Activated naive CD4-positive, alpha-beta T cell treated with anti-CD3 and anti-CD28 coated beads, Interleukin-2, amount 50 U/mL, for 24 hours (primary cell): ENCODE results near the gene TRIM46.

Experiments used
- H3K27ac Mint-ChIP-seq: one replicate; pipeline ENCODE4 v1.8.0; 2021; ENCODE audit warnings: mild to moderate bottlenecking, mixed read lengths
- H3K27me3 Mint-ChIP-seq: one replicate; pipeline ENCODE4 v1.8.0; 2021; ENCODE audit warnings: mixed read lengths
- H3K36me3 Mint-ChIP-seq: one replicate; pipeline ENCODE4 v1.8.0; 2021; ENCODE audit warnings: mixed read lengths
- H3K4me1 Mint-ChIP-seq: one replicate; pipeline ENCODE4 v1.8.0; 2021; ENCODE audit warnings: mixed read lengths
- H3K4me3 Mint-ChIP-seq: one replicate; pipeline ENCODE4 v1.8.0; 2021; ENCODE audit warnings: mild to moderate bottlenecking, mixed read lengths
- H3K9me3 Mint-ChIP-seq: one replicate; pipeline ENCODE4 v1.8.0; 2021; ENCODE audit warnings: mixed read lengths

Gene TRIM46

GRCh38 chr1:155175927-155176371, 2.3 kb downstream of the TRIM46 start:
- Mint-ChIP-seq H3K27ac (no peak overlapping the region), H3K4me1 (peaks cover 35% of the 10 kb centered on the region), H3K4me3 (no peak overlapping the region), H3K27me3 (no peaks in the 10 kb centered on the region), H3K9me3 (no peaks in the 10 kb centered on the region), H3K36me3 (peaks cover 6% of the 10 kb centered on the region)

- H3K4me1 Mint-ChIP-seq = peaks cover 35% of the 10 kb centered on the region
- peak overlapping the region; percentile 61 for H3K4me3 Mint-ChIP-seq
Observed at GRCh38 chr1:155176544-155177071, 3.0 kb downstream of the TRIM46 start.

GRCh38 chr1:155177192-155177917, 3.7 kb downstream of the TRIM46 start:
- Mint-ChIP-seq H3K9me3 (no peaks in the 10 kb centered on the region), H3K27ac (no peak overlapping the region), H3K27me3 (no peaks in the 10 kb centered on the region), H3K4me3 (no peak overlapping the region), H3K36me3 (peaks cover 3% of the 10 kb centered on the region), H3K4me1 (peaks cover 28% of the 10 kb centered on the region)

More at GRCh38 chr1:155176544-155177071, 3.0 kb downstream of the TRIM46 start:
- Mint-ChIP-seq H3K36me3 (peaks cover 6% of the 10 kb centered on the region), H3K27me3 (no peaks in the 10 kb centered on the region), H3K27ac (peak overlapping the region; percentile 47), H3K9me3 (no peaks in the 10 kb centered on the region)

GRCh38 chr1:155177918-155178281, 4.3 kb downstream of the TRIM46 start:
- H3K4me3 Mint-ChIP-seq = no peak overlapping the region
- H3K4me1 Mint-ChIP-seq = peaks cover 28% of the 10 kb centered on the region
- H3K27me3 Mint-ChIP-seq = no peaks in the 10 kb centered on the region
- H3K36me3 Mint-ChIP-seq = peaks cover 3% of the 10 kb centered on the region
- H3K9me3 Mint-ChIP-seq = no peaks in the 10 kb centered on the region
- H3K27ac Mint-ChIP-seq = no peak overlapping the region

- Mint-ChIP-seq H3K4me3 (no peak overlapping the region), H3K36me3 (peaks cover 7% of the 10 kb centered on the region), H3K9me3 (no peaks in the 10 kb centered on the region), H3K27me3 (no peaks in the 10 kb centered on the region), H3K27ac (no peak overlapping the region), H3K4me1 (peaks cover 22% of the 10 kb centered on the region)
Observed at GRCh38 chr1:155178441-155179111, 4.9 kb downstream of the TRIM46 start.

- Mint-ChIP-seq H3K9me3 (no peaks in the 10 kb centered on the region), H3K4me3 (no peak overlapping the region), H3K27me3 (no peaks in the 10 kb centered on the region), H3K4me1 (peaks cover 15% of the 10 kb centered on the region), H3K27ac (no peak overlapping the region), H3K36me3 (peaks cover 8% of the 10 kb centered on the region)
Observed at GRCh38 chr1:155179112-155180031, 5.7 kb downstream of the TRIM46 start.

GRCh38 chr1:155181371-155182051, 7.9 kb downstream of the TRIM46 start:
- Mint-ChIP-seq H3K27me3 (no peaks in the 10 kb centered on the region), H3K4me3 (no peak overlapping the region), H3K36me3 (peaks cover 8% of the 10 kb centered on the region), H3K4me1 (peaks cover 5% of the 10 kb centered on the region), H3K9me3 (no peaks in the 10 kb centered on the region), H3K27ac (no peak overlapping the region)

GRCh38 chr1:155182052-155182550, 8.5 kb downstream of the TRIM46 start:
- Mint-ChIP-seq H3K27me3 (no peaks in the 10 kb centered on the region), H3K36me3 (peaks cover 8% of the 10 kb centered on the region), H3K9me3 (no peaks in the 10 kb centered on the region), H3K4me1 (no peaks in the 10 kb centered on the region), H3K4me3 (no peak overlapping the region), H3K27ac (peak overlapping the region; percentile 35)

- H3K36me3 Mint-ChIP-seq = peaks cover 7% of the 10 kb centered on the region
- no peak overlapping the region for H3K4me3 Mint-ChIP-seq
- H3K4me1 Mint-ChIP-seq = peaks cover 5% of the 10 kb centered on the region
- H3K27me3 Mint-ChIP-seq = no peaks in the 10 kb centered on the region
- H3K27ac Mint-ChIP-seq = no peak overlapping the region
- H3K9me3 Mint-ChIP-seq = no peaks in the 10 kb centered on the region
Observed at GRCh38 chr1:155183775-155184221, 10.1 kb downstream of the TRIM46 start.

GRCh38 chr1:155184351-155184811, 10.7 kb downstream of the TRIM46 start:
- Mint-ChIP-seq H3K9me3 (no peaks in the 10 kb centered on the region), H3K4me3 (no peak overlapping the region), H3K36me3 (peaks cover 4% of the 10 kb centered on the region), H3K27me3 (no peaks in the 10 kb centered on the region), H3K27ac (no peak overlapping the region), H3K4me1 (peaks cover 5% of the 10 kb centered on the region)

GRCh38 chr1:155184835-155185782, 11.5 kb downstream of the TRIM46 start:
- no peaks in the 10 kb centered on the region for H3K9me3 Mint-ChIP-seq
- H3K4me1 Mint-ChIP-seq = peaks cover 5% of the 10 kb centered on the region
- no peaks in the 10 kb centered on the region for H3K27me3 Mint-ChIP-seq
- H3K27ac Mint-ChIP-seq = no peak overlapping the region
- H3K4me3 Mint-ChIP-seq = no peak overlapping the region
- peaks cover 4% of the 10 kb centered on the region for H3K36me3 Mint-ChIP-seq

GRCh38 chr1:155185783-155186066, 12.1 kb downstream of the TRIM46 start:
- H3K27ac Mint-ChIP-seq = no peak overlapping the region
- H3K36me3 Mint-ChIP-seq = peaks cover 4% of the 10 kb centered on the region
- no peak overlapping the region for H3K4me3 Mint-ChIP-seq
- H3K9me3 Mint-ChIP-seq = no peaks in the 10 kb centered on the region
- H3K4me1 Mint-ChIP-seq = peaks cover 5% of the 10 kb centered on the region
- H3K27me3 Mint-ChIP-seq = no peaks in the 10 kb centered on the region

GRCh38 chr1:155186067-155186793, 12.6 kb downstream of the TRIM46 start:
- peaks cover 5% of the 10 kb centered on the region for H3K4me1 Mint-ChIP-seq
- H3K27ac Mint-ChIP-seq = no peak overlapping the region
- no peak overlapping the region for H3K4me3 Mint-ChIP-seq
- H3K9me3 Mint-ChIP-seq = no peaks in the 10 kb centered on the region
- H3K36me3 Mint-ChIP-seq = peaks cover 4% of the 10 kb centered on the region
- no peaks in the 10 kb centered on the region for H3K27me3 Mint-ChIP-seq
